SU-DHL-6 (cell line): Measurements from ENCODE around the gene CDX2.

Experiments used
- H2AFZ ChIP-seq: fragments of 200-600 bp; sonication (generic); 2 replicates; pipeline ENCODE4 v1.6.1; 2014; ENCODE audit warnings: low read depth, mild to moderate bottlenecking, moderate library complexity, mixed read lengths, antibody characterized with exemption, low read length; ENCODE audit not compliant: severe bottlenecking
- H3F3A ChIP-seq: fragments of 200-600 bp; shearing (Covaris generic); 2 replicates; pipeline ENCODE4 v1.6.0; 2016; ENCODE audit warnings: antibody characterized with exemption, mild to moderate bottlenecking; ENCODE audit not compliant: insufficient read depth
- H3K27ac ChIP-seq: fragments of 200-600 bp; sonication (generic); 2 replicates; pipeline ENCODE4 v1.5.1; 2016; ENCODE audit warnings: low read depth, mild to moderate bottlenecking, low read length, moderate library complexity, mixed read lengths
- H3K27me3 ChIP-seq: fragments of 200-600 bp; sonication (generic), shearing (Covaris generic); 2 replicates; pipeline ENCODE4 v1.6.0; 2014; ENCODE audit warnings: mild to moderate bottlenecking, low read length
- H3K36me3 ChIP-seq: fragments of 200-600 bp; sonication (generic); 2 replicates; pipeline ENCODE4 v1.6.1; 2014; ENCODE audit warnings: mild to moderate bottlenecking, low read length, mixed read lengths
- H3K4me2 ChIP-seq: fragments of 300-600, 200-600 bp; shearing (Covaris generic), sonication (generic); 2 replicates; pipeline ENCODE4 v1.6.0; 2014; ENCODE audit warnings: low read length, low read depth, mild to moderate bottlenecking; ENCODE audit not compliant: poor library complexity, severe bottlenecking
- H3K4me3 ChIP-seq: fragments of 200-600 bp; sonication (generic); 2 replicates; pipeline ENCODE4 v1.5.1; 2014; ENCODE audit warnings: antibody characterized with exemption, low read length, mild to moderate bottlenecking, mixed read lengths; ENCODE audit not compliant: insufficient read depth, poor library complexity, severe bottlenecking
- H3K79me2 ChIP-seq: fragments of 200-600 bp; sonication (generic); 2 replicates; pipeline ENCODE4 v1.6.1; 2014; ENCODE audit warnings: mild to moderate bottlenecking, low read length, moderate library complexity; ENCODE audit not compliant: insufficient read depth
- H3K9ac ChIP-seq: fragments of 200-600 bp; sonication (generic); 2 replicates; pipeline ENCODE4 v1.7.0; 2014; ENCODE audit warnings: mild to moderate bottlenecking, low read length
- H3K9me2 ChIP-seq: fragments of 200-600 bp; sonication (generic); replicated peaks from 2 replicates; pipeline ENCODE4 v1.6.1; 2014; ENCODE audit warnings: low read length; ENCODE audit not compliant: insufficient read depth
- H3K9me3 ChIP-seq: fragments of 200-600 bp; sonication (generic); 2 replicates; pipeline ENCODE4 v1.6.1; 2014; ENCODE audit warnings: low read length, mixed read lengths; ENCODE audit not compliant: insufficient read depth
- H4K20me1 ChIP-seq: fragments of 200-600 bp; sonication (generic); 2 replicates; pipeline ENCODE4 v1.6.1; 2014; ENCODE audit warnings: low read depth, mild to moderate bottlenecking, antibody characterized with exemption, low read length, moderate library complexity, mixed read lengths
- CTCF ChIP-seq: fragments of 200-600 bp; sonication (generic); IDR thresholded peaks from one replicate; pipeline ENCODE4 v1.5.1; 2017; ENCODE audit warnings: antibody characterized with exemption, mild to moderate bottlenecking, low read length, moderate library complexity; ENCODE audit not compliant: insufficient read depth, poor library complexity, severe bottlenecking
- EZH2phosphoT487 ChIP-seq: fragments of 200-600 bp; sonication (generic), shearing (Covaris generic); conservative IDR thresholded peaks from 2 replicates; pipeline ENCODE4 v1.6.1; 2018; ENCODE audit warnings: mild to moderate bottlenecking, antibody characterized with exemption, low read length, moderate library complexity, mixed read lengths

CDX2 gene

DNA sequence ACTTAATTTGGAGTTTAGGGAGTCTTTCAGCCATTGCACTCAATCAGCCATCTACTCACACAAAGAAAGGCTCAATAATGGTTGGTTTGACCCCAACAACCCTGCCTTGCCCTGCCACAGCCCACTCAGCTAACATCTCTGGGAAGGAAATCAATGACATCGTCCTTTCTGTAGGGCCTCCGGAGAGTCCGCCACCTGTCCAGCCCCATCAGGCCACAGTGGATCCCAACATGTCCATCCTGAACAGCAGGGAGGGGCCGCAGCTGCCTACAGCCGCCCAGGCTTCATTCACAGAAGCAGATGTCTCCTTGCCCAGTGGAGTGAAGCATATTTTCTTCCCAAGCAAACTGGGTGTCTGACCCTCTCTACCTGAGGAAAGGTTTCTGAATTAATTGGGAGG lies 4.2 kb upstream of the CDX2 start:
- no peak for TF ChIP-seq CTCF
- no peak for TF ChIP-seq EZH2phosphoT487
- Histone ChIP-seq H3K27me3 (no peaks in the 10 kb centered on the region), H3K79me2 (no peaks in the 10 kb centered on the region), H3K27ac (no peak overlapping the region), H3F3A (no peaks in the 10 kb centered on the region), H3K36me3 (no peaks in the 10 kb centered on the region), H3K9me2 (no peaks in the 10 kb centered on the region), H3K4me3 (no peak overlapping the region), H2AFZ (no peak overlapping the region), H3K9ac (no peak overlapping the region), H4K20me1 (no peaks in the 10 kb centered on the region), H3K9me3 (no peaks in the 10 kb centered on the region), H3K4me2 (no peak overlapping the region)

- TF ChIP-seq CTCF (no peak), EZH2phosphoT487 (no peak)
- H2AFZ ChIP-seq = no peak overlapping the region
- no peak overlapping the region for H3K4me3 ChIP-seq
- H3K9me2 ChIP-seq = no peaks in the 10 kb centered on the region
- no peaks in the 10 kb centered on the region for H3K79me2 ChIP-seq
- H3K27me3 ChIP-seq = no peaks in the 10 kb centered on the region
- no peaks in the 10 kb centered on the region for H3K9me3 ChIP-seq
- no peak overlapping the region for H3K27ac ChIP-seq
- no peak overlapping the region for H3K9ac ChIP-seq
- no peaks in the 10 kb centered on the region for H3F3A ChIP-seq
- H4K20me1 ChIP-seq = no peaks in the 10 kb centered on the region
- H3K4me2 ChIP-seq = no peak overlapping the region
- no peaks in the 10 kb centered on the region for H3K36me3 ChIP-seq
Measured at GRCh38 chr13:27972478-27972820, 3.3 kb upstream of the CDX2 start.

DNA sequence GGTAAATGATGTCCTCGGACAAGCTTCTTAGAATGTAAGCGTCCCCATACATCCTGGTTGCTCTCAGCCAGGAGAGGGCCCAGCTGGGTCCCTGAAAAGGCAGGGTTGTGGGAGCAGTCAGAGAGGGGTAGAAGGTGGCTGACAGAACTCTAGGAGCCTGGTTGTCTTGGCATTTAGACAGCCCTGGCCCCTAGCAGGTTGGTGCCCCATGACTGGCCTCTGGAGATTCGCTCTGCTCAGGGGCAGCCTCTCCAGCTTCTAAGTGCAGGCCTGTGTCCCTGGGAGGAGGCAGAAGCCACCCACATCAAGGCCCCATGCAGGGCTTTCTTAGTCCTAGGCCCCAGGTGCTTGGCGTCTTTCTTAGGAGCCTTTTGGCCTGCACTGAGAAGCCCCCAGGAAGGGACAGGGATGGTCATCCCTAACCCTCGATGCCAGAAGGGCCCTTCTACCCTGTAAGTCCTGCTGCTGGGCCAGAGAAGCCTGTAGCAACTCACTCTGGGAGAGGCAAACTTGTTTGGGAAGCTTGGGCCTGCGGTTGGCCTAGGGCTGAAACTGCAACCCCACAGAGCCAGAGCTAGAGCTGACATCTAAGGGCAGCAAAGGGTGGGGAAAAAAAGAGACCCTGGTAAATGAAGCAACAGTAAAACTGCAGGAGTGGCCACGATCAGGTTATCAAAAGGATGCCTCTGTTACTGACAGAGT lies 2.8 kb upstream of the CDX2 start:
- H3K9ac ChIP-seq = no peak overlapping the region
- no peak overlapping the region for H2AFZ ChIP-seq
- no peaks in the 10 kb centered on the region for H3K9me3 ChIP-seq
- no peaks in the 10 kb centered on the region for H3K9me2 ChIP-seq
- H3K27me3 ChIP-seq = no peaks in the 10 kb centered on the region
- H3K4me3 ChIP-seq = no peak overlapping the region
- no peak for TF ChIP-seq CTCF
- TF ChIP-seq EZH2phosphoT487 = no peak
- no peaks in the 10 kb centered on the region for H3F3A ChIP-seq
- no peaks in the 10 kb centered on the region for H4K20me1 ChIP-seq
- no peak overlapping the region for H3K4me2 ChIP-seq
- no peak overlapping the region for H3K27ac ChIP-seq
- no peaks in the 10 kb centered on the region for H3K36me3 ChIP-seq
- H3K79me2 ChIP-seq = no peaks in the 10 kb centered on the region
